ENCODE data around the gene TOMM7.

DNA sequence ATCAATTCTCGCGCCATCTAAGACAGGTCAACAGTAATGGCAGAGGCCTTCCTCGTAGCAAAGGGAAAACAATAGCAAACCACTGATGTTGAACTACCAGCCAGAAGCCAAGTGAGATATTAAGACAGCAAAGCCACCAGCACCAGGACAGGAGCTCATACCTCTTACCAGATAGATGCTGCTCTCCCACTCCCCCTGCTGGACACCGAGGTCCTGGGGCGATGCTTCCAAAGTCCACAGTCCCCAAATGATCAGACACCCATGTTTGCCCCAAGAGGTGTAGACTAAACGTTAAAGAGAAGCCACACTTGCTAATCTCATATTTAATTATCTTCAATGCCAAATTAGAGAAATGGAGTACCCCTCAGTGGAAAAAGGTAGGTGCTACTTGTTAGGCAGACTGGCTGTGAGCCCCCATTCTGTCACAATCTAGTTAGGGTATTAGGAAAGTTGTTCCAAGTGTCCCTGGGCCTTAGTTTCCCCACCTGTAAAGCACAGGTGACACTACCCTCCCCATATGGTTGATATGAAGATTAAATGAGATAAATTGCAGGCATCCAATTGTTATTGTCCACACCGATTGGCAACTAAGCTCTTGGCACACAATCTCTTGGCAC is 39.9 kb downstream of the TOMM7 start:
- TF ChIP-seq MEF2A (IDR thresholded peaks at IDR 0.05; ENCODE audit: insufficient read depth, low read depth, low read length) (no peak), CHD4 (IDR thresholded peaks at IDR 0.05) (no peak), SP1 (IDR thresholded peaks at IDR 0.05; ENCODE audit: low read depth, low read length) (no peak), TCF12 (IDR thresholded peaks at IDR 0.05; ENCODE audit: low read depth, low read length) (no peak), BCL11A (IDR thresholded peaks at IDR 0.05; ENCODE audit: low read depth, low read length) (no peak), RUNX3 (IDR thresholded peaks at IDR 0.05; ENCODE audit: low read length) (no peak), BMI1 (IDR thresholded peaks at IDR 0.05; ENCODE audit: borderline replicate concordance) (no peak), IKZF1 (conservative IDR thresholded peaks at IDR 0.05) (no peak)
- TF ChIP-seq, protein P1, sequence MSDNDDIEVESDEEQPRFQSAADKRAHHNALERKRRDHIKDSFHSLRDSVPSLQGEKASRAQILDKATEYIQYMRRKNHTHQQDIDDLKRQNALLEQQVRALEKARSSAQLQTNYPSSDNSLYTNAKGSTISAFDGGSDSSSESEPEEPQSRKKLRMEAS (IDR thresholded peaks at IDR 0.05; ENCODE audit: low read depth, low read length), result no peak
- TF ChIP-seq, protein P2, sequence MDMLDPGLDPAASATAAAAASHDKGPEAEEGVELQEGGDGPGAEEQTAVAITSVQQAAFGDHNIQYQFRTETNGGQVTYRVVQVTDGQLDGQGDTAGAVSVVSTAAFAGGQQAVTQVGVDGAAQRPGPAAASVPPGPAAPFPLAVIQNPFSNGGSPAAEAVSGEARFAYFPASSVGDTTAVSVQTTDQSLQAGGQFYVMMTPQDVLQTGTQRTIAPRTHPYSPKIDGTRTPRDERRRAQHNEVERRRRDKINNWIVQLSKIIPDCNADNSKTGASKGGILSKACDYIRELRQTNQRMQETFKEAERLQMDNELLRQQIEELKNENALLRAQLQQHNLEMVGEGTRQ (IDR thresholded peaks at IDR 0.05; ENCODE audit: borderline replicate concordance, low read depth, low read length), result no peak
- TF ChIP-seq, protein P3, sequence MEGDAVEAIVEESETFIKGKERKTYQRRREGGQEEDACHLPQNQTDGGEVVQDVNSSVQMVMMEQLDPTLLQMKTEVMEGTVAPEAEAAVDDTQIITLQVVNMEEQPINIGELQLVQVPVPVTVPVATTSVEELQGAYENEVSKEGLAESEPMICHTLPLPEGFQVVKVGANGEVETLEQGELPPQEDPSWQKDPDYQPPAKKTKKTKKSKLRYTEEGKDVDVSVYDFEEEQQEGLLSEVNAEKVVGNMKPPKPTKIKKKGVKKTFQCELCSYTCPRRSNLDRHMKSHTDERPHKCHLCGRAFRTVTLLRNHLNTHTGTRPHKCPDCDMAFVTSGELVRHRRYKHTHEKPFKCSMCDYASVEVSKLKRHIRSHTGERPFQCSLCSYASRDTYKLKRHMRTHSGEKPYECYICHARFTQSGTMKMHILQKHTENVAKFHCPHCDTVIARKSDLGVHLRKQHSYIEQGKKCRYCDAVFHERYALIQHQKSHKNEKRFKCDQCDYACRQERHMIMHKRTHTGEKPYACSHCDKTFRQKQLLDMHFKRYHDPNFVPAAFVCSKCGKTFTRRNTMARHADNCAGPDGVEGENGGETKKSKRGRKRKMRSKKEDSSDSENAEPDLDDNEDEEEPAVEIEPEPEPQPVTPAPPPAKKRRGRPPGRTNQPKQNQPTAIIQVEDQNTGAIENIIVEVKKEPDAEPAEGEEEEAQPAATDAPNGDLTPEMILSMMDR (IDR thresholded peaks at IDR 0.05 in 2 of 3, conservative IDR thresholded peaks at IDR 0.05 in 1 of 3; ENCODE audit: control insufficient read depth in 2 of 3, extremely low read depth in 1 of 3, insufficient read depth in 1 of 3, low read depth in 3 of 3, low read length in 3 of 3), result peak; percentile 81 to 97 (median 97)
- TF ChIP-seq, protein P4, sequence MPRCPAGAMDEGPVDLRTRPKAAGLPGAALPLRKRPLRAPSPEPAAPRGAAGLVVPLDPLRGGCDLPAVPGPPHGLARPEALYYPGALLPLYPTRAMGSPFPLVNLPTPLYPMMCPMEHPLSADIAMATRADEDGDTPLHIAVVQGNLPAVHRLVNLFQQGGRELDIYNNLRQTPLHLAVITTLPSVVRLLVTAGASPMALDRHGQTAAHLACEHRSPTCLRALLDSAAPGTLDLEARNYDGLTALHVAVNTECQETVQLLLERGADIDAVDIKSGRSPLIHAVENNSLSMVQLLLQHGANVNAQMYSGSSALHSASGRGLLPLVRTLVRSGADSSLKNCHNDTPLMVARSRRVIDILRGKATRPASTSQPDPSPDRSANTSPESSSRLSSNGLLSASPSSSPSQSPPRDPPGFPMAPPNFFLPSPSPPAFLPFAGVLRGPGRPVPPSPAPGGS (IDR thresholded peaks at IDR 0.05; ENCODE audit: borderline replicate concordance, insufficient read depth, low read depth, low read length, poor library complexity, severe bottlenecking), result no peak
